CD4-positive, CD25-positive, alpha-beta regulatory T cell (primary cell): ENCODE results near the gene SH3D19. TPM values are rescaled to one million over a fixed set of nuclear protein-coding genes. Genes with fewer than 3 reads are reported as not detected.
"Not testable (repeated sequence)": the region's sequence is repeated elsewhere in the genome, so short reads cannot be mapped to it uniquely, and the experiment has no call there.

Experiments
- ATAC-seq, 2 donors: fragments of 150-1000 bp; cut with Tn5 transposase; one replicate each; pipeline ENCODE4 v1.10.0; 2021; ENCODE audit warnings: low read depth in 2 of 2, moderate number of reproducible peaks in 2 of 2, moderate library complexity in 1 of 2
- DNase-seq, 3 donors: peaks; one replicate each; pipeline versions ENCODE4 v3.0.0 to v3.0.0-alpha.2; 2012 to 2022; ENCODE audit warnings: mixed read lengths in 1 of 3
- H3K27ac ChIP-seq: one replicate; pipeline ENCODE4 v1.7.0; 2013; ENCODE audit warnings: mild to moderate bottlenecking, low read length; ENCODE audit not compliant: insufficient read depth, poor library complexity, severe bottlenecking
- H3K27me3 ChIP-seq: one replicate; pipeline ENCODE4 v1.7.0; 2013; ENCODE audit warnings: low read length; ENCODE audit not compliant: control insufficient read depth, insufficient read depth
- H3K36me3 ChIP-seq: one replicate; pipeline ENCODE4 v1.7.0; 2013; ENCODE audit warnings: mild to moderate bottlenecking, low read length, moderate library complexity; ENCODE audit not compliant: control insufficient read depth, insufficient read depth
- H3K4me1 ChIP-seq: 2 replicates; pipeline ENCODE4 v1.7.0; 2013; ENCODE audit warnings: mild to moderate bottlenecking, low read length; ENCODE audit not compliant: insufficient read depth, control insufficient read depth, poor library complexity, severe bottlenecking
- H3K4me3 ChIP-seq: one replicate; pipeline ENCODE4 v1.7.0; 2013; ENCODE audit warnings: low read depth, mild to moderate bottlenecking, low read length, moderate library complexity
- H3K9me3 ChIP-seq, 2 experiments: 1 replicate in 1 of 2; 2 replicates in 1 of 2; pipeline ENCODE4 v1.7.0; 2013; ENCODE audit warnings: low read length in 2 of 2, mild to moderate bottlenecking in 1 of 2, moderate library complexity in 1 of 2; ENCODE audit not compliant: control insufficient read depth in 2 of 2
- H3K27ac Mint-ChIP-seq, 3 donors: one replicate each; pipeline ENCODE4 v1.8.0; 2020 to 2022; ENCODE audit warnings: mild to moderate bottlenecking in 3 of 3, mixed read lengths in 3 of 3, moderate library complexity in 2 of 3
- H3K27me3 Mint-ChIP-seq: one replicate; pipeline ENCODE4 v1.8.0; 2022; ENCODE audit warnings: mild to moderate bottlenecking, mixed read lengths
- H3K36me3 Mint-ChIP-seq: one replicate; pipeline ENCODE4 v1.8.0; 2020; ENCODE audit warnings: mixed read lengths
- H3K4me1 Mint-ChIP-seq, 4 donors: one replicate each; pipeline ENCODE4 v1.8.0; 2020 to 2022; ENCODE audit warnings: mixed read lengths in 4 of 4, mild to moderate bottlenecking in 1 of 4
- H3K4me3 Mint-ChIP-seq, 4 donors: one replicate each; pipeline ENCODE4 v1.8.0; 2020 to 2022; ENCODE audit warnings: mild to moderate bottlenecking in 4 of 4, mixed read lengths in 4 of 4, moderate library complexity in 3 of 4
- H3K9me3 Mint-ChIP-seq, 7 donors: one replicate each; pipeline ENCODE4 v1.8.0; 2020 to 2022; ENCODE audit warnings: mixed read lengths in 7 of 7, mild to moderate bottlenecking in 3 of 7, moderate library complexity in 2 of 7
- polyA plus RNA-seq, 4 donors: library from polyadenylated mRNA; unstranded; fragments of 300-500 nt; fragmentation: Illumina TruSeq; gene quantifications; one replicate each; pipeline ENCODE4 v1.2.3, GENCODE V29; 2021
- total RNA-seq: library from RNA; stranded (reverse); gene quantifications from one replicate; pipeline ENCODE4 v1.2.3, GENCODE V29; 2022

The SH3D19 gene
- total and polyA plus RNA-seq, 5 donors from 2014 or later, result 0.37 to 2.4 (median 0.83) TPM; not detected in 1

- not testable (repeated sequence) for H3K4me3 ChIP-seq, H3K27ac Mint-ChIP-seq, H3K4me1 ChIP-seq, H3K36me3 Mint-ChIP-seq, H3K27me3 ChIP-seq, H3K9me3 ChIP-seq, ATAC-seq, H3K36me3 ChIP-seq, H3K27ac ChIP-seq, H3K4me1 Mint-ChIP-seq, H3K4me3 Mint-ChIP-seq, H3K27me3 Mint-ChIP-seq, H3K9me3 Mint-ChIP-seq, DNase-seq
These were observed 69.7 kb downstream of the SH3D19 start for GRCh38 chr4:151255680-151256079.

GRCh38 chr4:151255226-151255625 lies 70.2 kb downstream of the SH3D19 start:
- not testable (repeated sequence) for H3K4me3 ChIP-seq, H3K36me3 Mint-ChIP-seq, H3K9me3 Mint-ChIP-seq, H3K27ac Mint-ChIP-seq, H3K4me3 Mint-ChIP-seq, H3K4me1 ChIP-seq, H3K27me3 Mint-ChIP-seq, H3K27me3 ChIP-seq, ATAC-seq, H3K27ac ChIP-seq, H3K36me3 ChIP-seq, H3K4me1 Mint-ChIP-seq, H3K9me3 ChIP-seq, DNase-seq

- Mint-ChIP-seq H3K36me3 (no peaks in the 10 kb centered on the region), H3K27ac (no peak overlapping the region), H3K4me3 (no peak overlapping the region), H3K27me3 (peaks cover 8% of the 10 kb centered on the region), H3K4me1 (no peaks in the 10 kb centered on the region), H3K9me3 (peaks cover 0 to 1% (median 0%) of the 10 kb centered on the region in 7 donors)
- H3K36me3 ChIP-seq, result no peaks in the 10 kb centered on the region
- H3K27me3 ChIP-seq, result no peaks in the 10 kb centered on the region
- no peak for DNase-seq
- no peak for ATAC-seq
- H3K4me1 ChIP-seq, result no peaks in the 10 kb centered on the region
- H3K4me3 ChIP-seq, result no peak overlapping the region
- H3K27ac ChIP-seq, result no peak overlapping the region
- no peaks in the 10 kb centered on the region for H3K9me3 ChIP-seq
These were observed 73.7 kb downstream of the SH3D19 start for GRCh38 chr4:151251603-151252304.

- Histone ChIP-seq H3K36me3 (no peaks in the 10 kb centered on the region), H3K4me3 (no peak overlapping the region), H3K9me3 (no peaks in the 10 kb centered on the region), H3K27ac (no peak overlapping the region), H3K27me3 (no peaks in the 10 kb centered on the region), H3K4me1 (no peaks in the 10 kb centered on the region)
- Mint-ChIP-seq H3K4me3 (no peak overlapping the region), H3K9me3 (peaks cover 0 to 1% (median 0%) of the 10 kb centered on the region in 7 donors), H3K4me1 (no peaks in the 10 kb centered on the region), H3K36me3 (no peaks in the 10 kb centered on the region), H3K27ac (no peak overlapping the region), H3K27me3 (peaks cover 8% of the 10 kb centered on the region)
- DNase-seq (no peak), ATAC-seq (no peak)
These were observed 74.7 kb downstream of the SH3D19 start for GRCh38 chr4:151250706-151251105.

- H3K27ac Mint-ChIP-seq, result no peak overlapping the region
- no peak overlapping the region for H3K4me3 Mint-ChIP-seq
- H3K9me3 ChIP-seq, result no peaks in the 10 kb centered on the region
- H3K27me3 ChIP-seq, result no peaks in the 10 kb centered on the region
- H3K36me3 Mint-ChIP-seq, result no peaks in the 10 kb centered on the region
- H3K27me3 Mint-ChIP-seq, result peaks cover 15% of the 10 kb centered on the region
- no peaks in the 10 kb centered on the region for H3K36me3 ChIP-seq
- H3K9me3 Mint-ChIP-seq, result no peaks in the 10 kb centered on the region
- H3K4me1 Mint-ChIP-seq, result no peaks in the 10 kb centered on the region
- no peak overlapping the region for H3K27ac ChIP-seq
- DNase-seq, result no peak
- no peak for ATAC-seq
- no peak overlapping the region for H3K4me3 ChIP-seq
- H3K4me1 ChIP-seq, result no peaks in the 10 kb centered on the region
These were observed 76.9 kb downstream of the SH3D19 start for GRCh38 chr4:151248519-151248918.

DNA sequence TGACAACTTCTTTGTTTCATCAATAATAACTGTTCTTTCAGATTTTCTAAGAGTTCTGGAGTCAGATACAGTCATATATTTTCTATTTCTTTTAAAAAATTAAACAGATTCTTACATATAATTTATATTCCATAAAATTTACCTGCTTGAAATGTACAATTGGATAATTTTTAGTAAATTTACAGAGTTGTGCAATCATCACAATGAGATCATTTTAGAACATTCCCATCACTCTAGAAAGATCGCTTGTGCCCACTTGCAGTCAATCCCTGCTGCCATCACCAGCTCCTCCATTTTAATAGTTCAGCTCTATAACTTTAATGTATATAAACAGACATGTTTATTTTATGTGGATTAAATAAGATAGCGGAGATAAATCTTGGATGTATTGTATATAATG lies 78.0 kb downstream of the SH3D19 start:
- Mint-ChIP-seq H3K4me3 (no peak overlapping the region), H3K27me3 (peaks cover 17% of the 10 kb centered on the region), H3K9me3 (no peaks in the 10 kb centered on the region), H3K27ac (no peak overlapping the region), H3K36me3 (no peaks in the 10 kb centered on the region), H3K4me1 (no peaks in the 10 kb centered on the region)
- Histone ChIP-seq H3K27ac (no peak overlapping the region), H3K27me3 (no peaks in the 10 kb centered on the region), H3K4me3 (no peak overlapping the region), H3K36me3 (no peaks in the 10 kb centered on the region), H3K9me3 (no peaks in the 10 kb centered on the region), H3K4me1 (no peaks in the 10 kb centered on the region)
- no peak for DNase-seq
- ATAC-seq, result no peak

DNA sequence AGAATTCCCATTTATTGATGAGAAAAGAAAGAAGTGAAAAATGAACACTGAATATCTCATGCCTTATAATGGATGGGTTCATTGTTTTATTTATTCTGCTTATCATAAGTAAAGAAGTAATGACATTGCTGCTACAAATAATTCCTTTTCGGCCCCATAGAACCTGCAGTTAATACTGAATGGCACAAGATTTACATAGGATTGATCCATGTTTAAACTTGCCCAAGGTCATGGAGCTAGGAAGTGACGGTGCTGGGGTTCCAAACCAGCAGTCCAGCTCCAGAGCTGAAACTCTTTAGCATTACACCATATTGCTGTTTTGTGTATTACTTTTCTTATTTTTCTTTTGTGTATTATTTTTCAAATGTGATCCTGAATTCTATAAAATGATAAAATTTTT lies 78.7 kb downstream of the SH3D19 start:
- Histone ChIP-seq H3K9me3 (no peaks in the 10 kb centered on the region), H3K27ac (no peak overlapping the region), H3K4me1 (no peaks in the 10 kb centered on the region), H3K36me3 (no peaks in the 10 kb centered on the region), H3K4me3 (no peak overlapping the region), H3K27me3 (no peaks in the 10 kb centered on the region)
- no peaks in the 10 kb centered on the region for H3K9me3 Mint-ChIP-seq
- DNase-seq, result no peak
- no peaks in the 10 kb centered on the region for H3K36me3 Mint-ChIP-seq
- no peaks in the 10 kb centered on the region for H3K4me1 Mint-ChIP-seq
- H3K27ac Mint-ChIP-seq, result no peak overlapping the region
- no peak overlapping the region for H3K4me3 Mint-ChIP-seq
- ATAC-seq, result no peak
- H3K27me3 Mint-ChIP-seq, result peaks cover 22% of the 10 kb centered on the region

GRCh38 chr4:151242305-151242704 lies 83.1 kb downstream of the SH3D19 start:
- ATAC-seq, result no peak
- H3K27me3 Mint-ChIP-seq, result peaks cover 33% of the 10 kb centered on the region
- no peak overlapping the region for H3K27ac ChIP-seq

More at GRCh38 chr4:151242305-151242704, 83.1 kb downstream of the SH3D19 start:
- H3K36me3 ChIP-seq, result no peaks in the 10 kb centered on the region
- DNase-seq, result no peak
- no peaks in the 10 kb centered on the region for H3K4me1 ChIP-seq
- H3K27me3 ChIP-seq, result no peaks in the 10 kb centered on the region
- Mint-ChIP-seq H3K27ac (no peak overlapping the region), H3K4me3 (no peak overlapping the region), H3K9me3 (peaks cover 0 to 2% (median 0%) of the 10 kb centered on the region in 7 donors), H3K4me1 (no peaks in the 10 kb centered on the region), H3K36me3 (no peaks in the 10 kb centered on the region)
- no peaks in the 10 kb centered on the region for H3K9me3 ChIP-seq
- no peak overlapping the region for H3K4me3 ChIP-seq
